T-helper 17 cell (primary cell): ENCODE data around the gene TMEM54. TPM values are rescaled to one million over a fixed set of nuclear protein-coding genes. Genes with fewer than 3 reads are reported as not detected.
A peak's percentile ranks its signal among the peaks of the same experiment; 100 is the strongest.

Experiments
- ATAC-seq: fragments of 150-1000 bp; cut with Tn5 transposase; 2 replicates; pipeline ENCODE4 v1.10.0; 2021; ENCODE audit warnings: mild to moderate bottlenecking, moderate library complexity
- DNase-seq, 3 donors: peaks; one replicate each; pipeline versions ENCODE4 v3.0.0 to v3.0.0-alpha.2; 2020 to 2021
- H3K9me3 ChIP-seq: one replicate; pipeline ENCODE4 v1.7.0; 2013; ENCODE audit warnings: low read length, mild to moderate bottlenecking; ENCODE audit not compliant: control insufficient read depth, poor library complexity, severe bottlenecking
- H3K27ac Mint-ChIP-seq: one replicate; pipeline ENCODE4 v1.8.0; 2022; ENCODE audit warnings: mild to moderate bottlenecking, moderate library complexity, mixed read lengths
- H3K27me3 Mint-ChIP-seq: one replicate; pipeline ENCODE4 v1.8.0; 2022; ENCODE audit warnings: mixed read lengths
- H3K36me3 Mint-ChIP-seq: one replicate; pipeline ENCODE4 v1.8.0; 2022; ENCODE audit warnings: low read depth, mixed read lengths
- H3K4me1 Mint-ChIP-seq: one replicate; pipeline ENCODE4 v1.8.0; 2022; ENCODE audit warnings: mild to moderate bottlenecking, mixed read lengths
- H3K4me3 Mint-ChIP-seq: one replicate; pipeline ENCODE4 v1.8.0; 2022; ENCODE audit warnings: mild to moderate bottlenecking, moderate library complexity, mixed read lengths
- total RNA-seq, 4 donors: library from RNA in 2 of 4; stranded (reverse) in 2 of 4; gene quantifications; one replicate each; pipeline ENCODE4 v1.2.3 and lab custom pipeline; 2022 to 2026

TMEM54 gene
- total RNA-seq, 2 donors from 2014 or later = not detected

GRCh38 chr1:32878183-32878582 is 23.0 kb downstream of the TMEM54 start:
- peaks cover 11% of the 10 kb centered on the region for H3K4me1 Mint-ChIP-seq
- H3K4me3 Mint-ChIP-seq = no peak overlapping the region
- H3K36me3 Mint-ChIP-seq = peaks cover 5% of the 10 kb centered on the region
- no peak for ATAC-seq
- no peak for DNase-seq
- H3K9me3 ChIP-seq = no peaks in the 10 kb centered on the region
- H3K27me3 Mint-ChIP-seq = peaks cover 45% of the 10 kb centered on the region
- no peak overlapping the region for H3K27ac Mint-ChIP-seq

- H3K36me3 Mint-ChIP-seq = peaks cover 8% of the 10 kb centered on the region
- peaks cover 48% of the 10 kb centered on the region for H3K27me3 Mint-ChIP-seq
- H3K4me1 Mint-ChIP-seq = peaks cover 15% of the 10 kb centered on the region
- no peak overlapping the region for H3K4me3 Mint-ChIP-seq
- ATAC-seq (no peak), DNase-seq (no peak)
- H3K27ac Mint-ChIP-seq = no peak overlapping the region
- H3K9me3 ChIP-seq = no peaks in the 10 kb centered on the region
These were observed 23.7 kb downstream of the TMEM54 start for GRCh38 chr1:32877211-32878110.

- Mint-ChIP-seq H3K27ac (no peak overlapping the region), H3K4me1 (peaks cover 15% of the 10 kb centered on the region), H3K4me3 (no peak overlapping the region), H3K36me3 (peaks cover 8% of the 10 kb centered on the region), H3K27me3 (peaks cover 57% of the 10 kb centered on the region)
- ATAC-seq (peak; percentile 86), DNase-seq (peak; percentile 42 to 65 (median 51))
- H3K9me3 ChIP-seq = no peaks in the 10 kb centered on the region
These were observed 24.6 kb downstream of the TMEM54 start for GRCh38 chr1:32876341-32877210.

- H3K4me3 Mint-ChIP-seq = no peak overlapping the region
- peaks cover 57% of the 10 kb centered on the region for H3K27me3 Mint-ChIP-seq
- peaks cover 21% of the 10 kb centered on the region for H3K4me1 Mint-ChIP-seq
These were observed 26.1 kb downstream of the TMEM54 start for GRCh38 chr1:32874860-32875752.

GRCh38 chr1:32873484-32873883 is 27.7 kb downstream of the TMEM54 start:
- peaks cover 21% of the 10 kb centered on the region for H3K36me3 Mint-ChIP-seq

More at GRCh38 chr1:32874860-32875752, 26.1 kb downstream of the TMEM54 start:
- ATAC-seq (no peak), DNase-seq (no peak)
- Mint-ChIP-seq H3K27ac (peak overlapping the region; percentile 24), H3K36me3 (peaks cover 10% of the 10 kb centered on the region)
- no peaks in the 10 kb centered on the region for H3K9me3 ChIP-seq

GRCh38 chr1:32872192-32872460 is 29.1 kb downstream of the TMEM54 start:
- DNase-seq = no peak
- Mint-ChIP-seq H3K4me3 (no peak overlapping the region), H3K4me1 (peaks cover 37% of the 10 kb centered on the region), H3K27me3 (peaks cover 68% of the 10 kb centered on the region), H3K27ac (no peak overlapping the region), H3K36me3 (peaks cover 23% of the 10 kb centered on the region)
- ATAC-seq = no peak
- H3K9me3 ChIP-seq = no peaks in the 10 kb centered on the region

More at GRCh38 chr1:32873484-32873883, 27.7 kb downstream of the TMEM54 start:
- Mint-ChIP-seq H3K27me3 (peaks cover 74% of the 10 kb centered on the region), H3K4me1 (peaks cover 34% of the 10 kb centered on the region), H3K27ac (no peak overlapping the region), H3K4me3 (no peak overlapping the region)
- ATAC-seq = no peak
- no peaks in the 10 kb centered on the region for H3K9me3 ChIP-seq
- DNase-seq = no peak

GRCh38 chr1:32871364-32872191 is 29.6 kb downstream of the TMEM54 start:
- no peak for DNase-seq
- no peak for ATAC-seq
- peaks cover 68% of the 10 kb centered on the region for H3K27me3 Mint-ChIP-seq
- peaks cover 39% of the 10 kb centered on the region for H3K4me1 Mint-ChIP-seq
- no peak overlapping the region for H3K27ac Mint-ChIP-seq
- no peaks in the 10 kb centered on the region for H3K9me3 ChIP-seq
- H3K4me3 Mint-ChIP-seq = peak overlapping the region; percentile 75
- peaks cover 26% of the 10 kb centered on the region for H3K36me3 Mint-ChIP-seq

GRCh38 chr1:32870615-32871363 is 30.4 kb downstream of the TMEM54 start, which contains the start of gene FNDC5:
FNDC5 (minus strand) TSS chr1:32870912.
- H3K36me3 Mint-ChIP-seq = peaks cover 28% of the 10 kb centered on the region
- no peak for DNase-seq
- H3K27me3 Mint-ChIP-seq = peaks cover 66% of the 10 kb centered on the region
- ATAC-seq = peak; percentile 39
- H3K9me3 ChIP-seq = no peaks in the 10 kb centered on the region
- H3K4me1 Mint-ChIP-seq = peaks cover 41% of the 10 kb centered on the region
- peak within 1 kb of the TSS; percentile 89 for H3K4me3 Mint-ChIP-seq
- peak within 1 kb of the TSS; percentile 88 for H3K27ac Mint-ChIP-seq

- ATAC-seq (no peak), DNase-seq (no peak)
- peaks cover 27% of the 10 kb centered on the region for H3K36me3 Mint-ChIP-seq
- H3K27ac Mint-ChIP-seq = peak overlapping the region; percentile 88
- H3K9me3 ChIP-seq = no peaks in the 10 kb centered on the region
- H3K4me3 Mint-ChIP-seq = peak overlapping the region; percentile 89
- H3K4me1 Mint-ChIP-seq = peaks cover 35% of the 10 kb centered on the region
- peaks cover 59% of the 10 kb centered on the region for H3K27me3 Mint-ChIP-seq
These were observed 31.1 kb downstream of the TMEM54 start for GRCh38 chr1:32869923-32870614.

GRCh38 chr1:32868806-32869455 is 32.3 kb downstream of the TMEM54 start:
- Mint-ChIP-seq H3K27ac (peak overlapping the region; percentile 88), H3K27me3 (peaks cover 48% of the 10 kb centered on the region), H3K36me3 (peaks cover 27% of the 10 kb centered on the region), H3K4me3 (peak overlapping the region; percentile 52), H3K4me1 (peaks cover 31% of the 10 kb centered on the region)
- H3K9me3 ChIP-seq = no peaks in the 10 kb centered on the region
- DNase-seq (no peak), ATAC-seq (no peak)

GRCh38 chr1:32868085-32868484 is 33.1 kb downstream of the TMEM54 start:
- no peak for ATAC-seq
- DNase-seq = no peak
- no peaks in the 10 kb centered on the region for H3K9me3 ChIP-seq
- H3K4me1 Mint-ChIP-seq = peaks cover 31% of the 10 kb centered on the region
- H3K27me3 Mint-ChIP-seq = peaks cover 42% of the 10 kb centered on the region
- no peak overlapping the region for H3K27ac Mint-ChIP-seq
- no peak overlapping the region for H3K4me3 Mint-ChIP-seq
- peaks cover 27% of the 10 kb centered on the region for H3K36me3 Mint-ChIP-seq
